Measurements from ENCODE around the gene RBM33.
A peak's percentile ranks its signal among the peaks of the same experiment; 100 is the strongest.

RBM33 gene

DNA sequence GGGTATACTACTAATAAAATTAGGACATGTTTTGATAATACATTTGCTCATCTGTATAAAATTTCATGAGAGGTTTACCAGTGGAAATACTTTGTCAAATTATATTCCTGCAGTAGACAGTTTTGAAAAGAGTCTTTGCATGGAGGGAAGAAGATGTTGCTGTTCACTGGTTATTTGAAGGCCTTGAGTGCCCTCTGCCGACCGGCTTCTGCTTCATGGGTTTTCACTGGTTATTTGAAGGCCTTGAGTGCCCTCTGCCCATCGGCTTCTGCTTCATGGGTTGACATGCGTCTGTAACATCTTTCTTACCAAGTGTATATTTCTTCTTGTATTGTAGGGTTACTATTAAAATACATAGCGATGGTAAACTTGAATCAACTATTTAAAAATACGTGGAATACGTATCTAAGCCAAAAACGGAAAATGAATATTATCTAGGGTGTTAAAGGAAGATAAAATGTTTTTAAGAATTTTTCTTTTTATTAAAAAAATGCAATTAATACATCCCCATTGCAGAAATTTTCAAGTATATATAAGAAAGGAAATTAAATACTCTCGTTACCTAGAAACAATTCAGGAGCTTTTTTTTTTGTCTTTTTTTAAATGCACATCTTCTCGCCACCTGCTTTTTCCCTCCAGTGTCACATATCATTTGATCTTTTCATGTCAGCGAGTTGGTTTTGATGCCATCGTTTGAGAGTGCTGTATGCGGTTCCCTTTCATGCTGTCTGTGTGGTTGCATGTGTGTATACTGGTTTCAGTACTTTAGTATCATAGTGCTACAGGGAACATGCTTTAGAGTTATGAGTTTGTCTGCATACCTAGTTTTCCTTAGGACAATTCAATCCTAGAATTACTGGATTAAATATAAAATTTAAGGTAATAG, 94.4 kb downstream of the RBM33 start:
- whole genome bisulfite sequencing (ENCODE audit: insufficient coverage) = 20% methylated on average over 2 of the region's 13 CpGs
- Histone ChIP-seq H3K27ac (ENCODE audit: insufficient read depth in 1 of 2, low read depth in 1 of 2, low read length in 2 of 2, poor library complexity in 1 of 2, severe bottlenecking in 2 of 2) (no peak overlapping the region), H3K4me1 (ENCODE audit: control extremely low read depth in 1 of 4, control insufficient read depth in 4 of 4, insufficient read depth in 4 of 4, low read length in 3 of 4) (peaks cover 0 to 4% (median 1%) of the 10 kb centered on the region in 4 experiments), H3K9me3 (ENCODE audit: control extremely low read depth in 1 of 5, control insufficient read depth in 4 of 5, insufficient read depth in 2 of 5, low read depth in 1 of 5, low read length in 4 of 5) (no peaks in the 10 kb centered on the region), H3K27me3 (replicated peaks in 2 of 5; ENCODE audit: control insufficient read depth in 4 of 5, insufficient read depth in 5 of 5, low read length in 4 of 5) (no peaks in the 10 kb centered on the region), H3K4me3 (ENCODE audit: control insufficient read depth in 1 of 7, extremely low read depth in 1 of 7, insufficient read depth in 4 of 7, low read depth in 2 of 7, low read length in 6 of 7) (no peak overlapping the region), H3K36me3 (ENCODE audit: control insufficient read depth in 4 of 4, insufficient read depth in 4 of 4, low read length in 3 of 4) (peaks cover 22 to 68% (median 47%) of the 10 kb centered on the region in 4 experiments)
- POLR2A ChIA-PET = no interaction called here
- CTCF ChIA-PET = interaction anchor here (0.6 to 4.2 kb wide), 6 partner anchors 28 to 360 kb away, joined by 3 to 19 read pairs (median 4); no protein-coding TSS in a partner anchor
- DNase-seq = peak; percentile 73 to 86 (median 85)

- DNase-seq = no peak
- ChIA-PET POLR2A (no interaction called here), CTCF (interaction anchor here (0.6 to 4.2 kb wide), 5 partner anchors 27 to 144 kb away, joined by 3 to 19 read pairs (median 5); no protein-coding TSS in a partner anchor)
- 100% methylated on average over 4 of the region's 19 CpGs for WGBS (ENCODE audit: insufficient coverage)
- Histone ChIP-seq H3K27me3 (replicated peaks in 2 of 5; ENCODE audit: control insufficient read depth in 4 of 5, insufficient read depth in 5 of 5, low read length in 4 of 5) (no peaks in the 10 kb centered on the region), H3K4me1 (ENCODE audit: control extremely low read depth in 1 of 4, control insufficient read depth in 4 of 4, insufficient read depth in 4 of 4, low read length in 3 of 4) (peaks cover 0 to 4% (median 1%) of the 10 kb centered on the region in 4 experiments), H3K9me3 (ENCODE audit: control extremely low read depth in 1 of 5, control insufficient read depth in 4 of 5, insufficient read depth in 2 of 5, low read depth in 1 of 5, low read length in 4 of 5) (no peaks in the 10 kb centered on the region), H3K4me3 (ENCODE audit: control insufficient read depth in 1 of 7, extremely low read depth in 1 of 7, insufficient read depth in 4 of 7, low read depth in 2 of 7, low read length in 6 of 7) (no peak overlapping the region), H3K36me3 (ENCODE audit: control insufficient read depth in 4 of 4, insufficient read depth in 4 of 4, low read length in 3 of 4) (peaks cover 24 to 67% (median 49%) of the 10 kb centered on the region in 4 experiments), H3K27ac (ENCODE audit: insufficient read depth in 1 of 2, low read depth in 1 of 2, low read length in 2 of 2, poor library complexity in 1 of 2, severe bottlenecking in 2 of 2) (no peak overlapping the region)
These were observed 95.2 kb downstream of the RBM33 start for GRCh38 chr7:155739538-155740143.

- no peak overlapping the region for H3K4me3 ChIP-seq (ENCODE audit: control insufficient read depth in 1 of 7, extremely low read depth in 1 of 7, insufficient read depth in 4 of 7, low read depth in 2 of 7, low read length in 6 of 7)
- POLR2A ChIA-PET = no interaction called here
- no peaks in the 10 kb centered on the region for H3K9me3 ChIP-seq (ENCODE audit: control extremely low read depth in 1 of 5, control insufficient read depth in 4 of 5, insufficient read depth in 2 of 5, low read depth in 1 of 5, low read length in 4 of 5)
- peak overlapping the region in 1 of 2 experiments; percentile 30 for H3K27ac ChIP-seq (ENCODE audit: insufficient read depth in 1 of 2, low read depth in 1 of 2, low read length in 2 of 2, poor library complexity in 1 of 2, severe bottlenecking in 2 of 2)
- DNase-seq = no peak
- no peaks in the 10 kb centered on the region for H3K27me3 ChIP-seq (replicated peaks in 2 of 5; ENCODE audit: control insufficient read depth in 4 of 5, insufficient read depth in 5 of 5, low read length in 4 of 5)
- 68% methylated on average over 4 of the region's 8 CpGs for WGBS (ENCODE audit: insufficient coverage)
- CTCF ChIA-PET = interaction anchor here (0.6 to 1.5 kb wide), 3 partner anchors 19 to 142 kb away, joined by 4 read pairs; no protein-coding TSS in a partner anchor
- H3K4me1 ChIP-seq (ENCODE audit: control extremely low read depth in 1 of 4, control insufficient read depth in 4 of 4, insufficient read depth in 4 of 4, low read length in 3 of 4) = peaks cover 0 to 4% (median 1%) of the 10 kb centered on the region in 4 experiments
- peaks cover 31 to 77% (median 62%) of the 10 kb centered on the region in 4 experiments for H3K36me3 ChIP-seq (ENCODE audit: control insufficient read depth in 4 of 4, insufficient read depth in 4 of 4, low read length in 3 of 4)
These were observed 96.6 kb downstream of the RBM33 start for GRCh38 chr7:155741082-155741481.

- peaks cover 0 to 4% (median 1%) of the 10 kb centered on the region in 4 experiments for H3K4me1 ChIP-seq (ENCODE audit: control extremely low read depth in 1 of 4, control insufficient read depth in 4 of 4, insufficient read depth in 4 of 4, low read length in 3 of 4)
- H3K27me3 ChIP-seq (replicated peaks in 2 of 5; ENCODE audit: control insufficient read depth in 4 of 5, insufficient read depth in 5 of 5, low read length in 4 of 5) = no peaks in the 10 kb centered on the region
- H3K36me3 ChIP-seq (ENCODE audit: control insufficient read depth in 4 of 4, insufficient read depth in 4 of 4, low read length in 3 of 4) = peaks cover 35 to 84% (median 66%) of the 10 kb centered on the region in 4 experiments
- no peak overlapping the region for H3K4me3 ChIP-seq (ENCODE audit: control insufficient read depth in 1 of 7, extremely low read depth in 1 of 7, insufficient read depth in 4 of 7, low read depth in 2 of 7, low read length in 6 of 7)
- H3K27ac ChIP-seq (ENCODE audit: insufficient read depth in 1 of 2, low read depth in 1 of 2, low read length in 2 of 2, poor library complexity in 1 of 2, severe bottlenecking in 2 of 2) = peak overlapping the region in 1 of 2 experiments; percentile 30
- WGBS (ENCODE audit: insufficient coverage) = 97% methylated on average over 15 of the region's 16 CpGs
- ChIA-PET POLR2A (no interaction called here), CTCF (interaction anchor here (1.5 kb wide), 1 partner anchor 18 kb away, joined by 4 read pairs; no protein-coding TSS in a partner anchor)
- no peak for DNase-seq
- H3K9me3 ChIP-seq (ENCODE audit: control extremely low read depth in 1 of 5, control insufficient read depth in 4 of 5, insufficient read depth in 2 of 5, low read depth in 1 of 5, low read length in 4 of 5) = no peaks in the 10 kb centered on the region
These were observed 97.3 kb downstream of the RBM33 start for GRCh38 chr7:155741805-155742204.

- DNase-seq = peak in 2 of 3 donors; percentile 53 to 57
- peaks cover 0 to 4% (median 1%) of the 10 kb centered on the region in 4 experiments for H3K4me1 ChIP-seq (ENCODE audit: control extremely low read depth in 1 of 4, control insufficient read depth in 4 of 4, insufficient read depth in 4 of 4, low read length in 3 of 4)
- CTCF ChIA-PET = interaction anchor here (0.7 to 1.4 kb wide), 5 partner anchors 9 to 154 kb away, joined by 3 to 4 read pairs (median 3); no protein-coding TSS in a partner anchor
- WGBS (ENCODE audit: insufficient coverage) = 75% methylated on average over 2 of the region's 4 CpGs
- no peaks in the 10 kb centered on the region for H3K27me3 ChIP-seq (replicated peaks in 2 of 5; ENCODE audit: control insufficient read depth in 4 of 5, insufficient read depth in 5 of 5, low read length in 4 of 5)
- POLR2A ChIA-PET = no interaction called here
- H3K9me3 ChIP-seq (ENCODE audit: control extremely low read depth in 1 of 5, control insufficient read depth in 4 of 5, insufficient read depth in 2 of 5, low read depth in 1 of 5, low read length in 4 of 5) = no peaks in the 10 kb centered on the region
- H3K27ac ChIP-seq (ENCODE audit: insufficient read depth in 1 of 2, low read depth in 1 of 2, low read length in 2 of 2, poor library complexity in 1 of 2, severe bottlenecking in 2 of 2) = no peak overlapping the region
- H3K4me3 ChIP-seq (ENCODE audit: control insufficient read depth in 1 of 7, extremely low read depth in 1 of 7, insufficient read depth in 4 of 7, low read depth in 2 of 7, low read length in 6 of 7) = no peak overlapping the region
- peaks cover 35 to 82% (median 60%) of the 10 kb centered on the region in 4 experiments for H3K36me3 ChIP-seq (ENCODE audit: control insufficient read depth in 4 of 4, insufficient read depth in 4 of 4, low read length in 3 of 4)
These were observed 98.7 kb downstream of the RBM33 start for GRCh38 chr7:155743177-155743576.

DNA sequence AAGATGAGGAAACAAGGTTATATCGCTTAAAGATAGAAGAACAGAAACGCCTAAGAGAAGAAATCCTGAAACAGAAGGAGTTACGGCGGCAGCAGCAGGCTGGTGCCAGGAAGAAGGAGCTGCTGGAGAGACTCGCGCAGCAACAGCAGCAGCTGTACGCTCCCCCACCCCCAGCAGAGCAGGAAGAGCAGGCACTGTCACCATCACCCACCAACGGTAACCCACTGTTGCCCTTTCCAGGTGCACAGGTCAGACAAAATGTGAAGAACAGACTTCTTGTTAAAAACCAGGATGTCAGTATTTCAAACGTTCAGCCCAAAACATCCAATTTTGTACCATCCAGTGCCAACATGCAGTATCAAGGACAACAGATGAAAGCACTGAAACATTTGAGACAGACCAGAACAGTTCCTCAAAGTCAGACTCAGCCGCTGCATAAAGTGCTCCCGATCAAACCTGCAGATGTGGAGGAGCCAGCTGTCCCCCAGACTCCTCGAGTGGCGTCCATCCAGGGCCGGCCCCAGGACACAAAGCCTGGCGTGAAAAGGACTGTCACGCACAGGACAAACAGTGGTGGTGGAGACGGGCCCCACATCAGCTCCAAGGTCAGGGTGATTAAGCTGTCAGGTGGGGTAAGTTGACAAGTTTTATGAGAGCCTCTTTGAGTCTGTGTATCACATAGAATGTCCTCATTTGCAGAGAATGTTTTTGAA, 100.7 kb downstream of the RBM33 start:
- ChIA-PET CTCF (interaction anchor here (1.1 to 1.2 kb wide), 2 partner anchors 10 to 22 kb away, joined by 3 to 4 read pairs; no protein-coding TSS in a partner anchor), POLR2A (no interaction called here)
- Histone ChIP-seq H3K27ac (ENCODE audit: insufficient read depth in 1 of 2, low read depth in 1 of 2, low read length in 2 of 2, poor library complexity in 1 of 2, severe bottlenecking in 2 of 2) (no peak overlapping the region), H3K27me3 (replicated peaks in 2 of 5; ENCODE audit: control insufficient read depth in 4 of 5, insufficient read depth in 5 of 5, low read length in 4 of 5) (no peaks in the 10 kb centered on the region), H3K4me3 (ENCODE audit: control insufficient read depth in 1 of 7, extremely low read depth in 1 of 7, insufficient read depth in 4 of 7, low read depth in 2 of 7, low read length in 6 of 7) (no peak overlapping the region), H3K36me3 (ENCODE audit: control insufficient read depth in 4 of 4, insufficient read depth in 4 of 4, low read length in 3 of 4) (peaks cover 30 to 74% (median 49%) of the 10 kb centered on the region in 4 experiments), H3K9me3 (ENCODE audit: control extremely low read depth in 1 of 5, control insufficient read depth in 4 of 5, insufficient read depth in 2 of 5, low read depth in 1 of 5, low read length in 4 of 5) (no peaks in the 10 kb centered on the region), H3K4me1 (ENCODE audit: control extremely low read depth in 1 of 4, control insufficient read depth in 4 of 4, insufficient read depth in 4 of 4, low read length in 3 of 4) (peaks cover 0 to 4% (median 1%) of the 10 kb centered on the region in 4 experiments)
- 97% methylated on average over 13 of the region's 17 CpGs for WGBS (ENCODE audit: insufficient coverage)
- no peak for DNase-seq

Measured in common myeloid progenitor, CD34-positive (primary cell).